ENCODE results near the gene LGALS1. TPM values are rescaled to one million over a fixed set of nuclear protein-coding genes. Genes with fewer than 3 reads are reported as not detected.

The LGALS1 gene
- total and polyA plus RNA-seq, 4 donors = 347 to 1,622 (median 947) TPM

DNA sequence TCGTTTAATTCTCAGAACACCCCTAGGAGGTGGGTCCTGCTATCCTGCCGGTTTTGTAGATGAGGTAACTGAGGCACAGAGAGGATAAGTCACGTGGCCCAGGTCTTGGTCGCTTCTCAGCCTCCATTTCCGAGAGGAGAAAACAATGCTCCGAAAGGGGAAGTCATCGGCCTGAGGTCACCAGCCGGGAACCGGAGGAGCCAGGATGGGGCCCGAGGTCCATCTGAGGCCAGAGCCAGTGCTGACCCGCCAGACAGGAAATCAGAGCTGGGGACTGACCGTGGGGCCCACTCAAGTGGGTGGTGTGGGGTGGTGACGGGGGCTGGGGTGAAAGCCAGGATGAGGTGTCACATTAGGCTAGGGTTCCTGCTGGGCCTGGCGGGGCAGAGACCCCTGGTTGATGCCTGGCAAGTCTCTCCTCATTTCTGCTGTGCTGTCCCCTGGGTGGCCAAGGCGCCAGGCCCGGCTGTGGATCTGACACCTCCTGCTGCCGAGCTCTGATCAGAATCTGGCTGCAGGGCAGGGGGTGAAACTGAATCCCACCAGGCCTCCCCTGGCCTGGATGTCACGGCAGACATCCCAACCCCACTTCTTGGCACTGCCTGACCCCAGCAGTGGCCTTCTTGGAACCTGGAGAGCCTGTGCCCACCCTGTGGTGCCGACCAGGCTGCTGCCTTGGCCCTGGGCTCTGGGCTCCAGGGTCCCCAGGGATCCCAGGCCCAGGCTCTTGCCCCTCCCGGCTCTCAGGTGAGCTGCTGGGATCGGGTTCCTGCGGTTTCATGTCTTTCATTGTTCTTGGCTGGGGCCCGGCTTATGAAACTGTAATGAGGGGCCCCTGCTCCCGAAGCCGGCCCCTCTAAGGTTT, 33.4 kb downstream of the LGALS1 start:
- Histone ChIP-seq H3K4me1 (ENCODE audit: control insufficient read depth in 5 of 5, insufficient read depth in 5 of 5, low read length in 5 of 5) (peaks cover 0 to 3% (median 0%) of the 10 kb centered on the region in 5 donors), H3K9me3 (ENCODE audit: control insufficient read depth in 4 of 4, insufficient read depth in 3 of 4, low read length in 3 of 4) (no peaks in the 10 kb centered on the region), H3K27ac (ENCODE audit: low read depth in 1 of 2, low read length in 1 of 2) (peak overlapping the region in 1 of 2 donors; percentile 9), H3K9ac (ENCODE audit: insufficient read depth in 1 of 2, low read length in 2 of 2) (no peak overlapping the region), H3K4me3 (no peak overlapping the region), H3K27me3 (ENCODE audit: control insufficient read depth in 3 of 3, insufficient read depth in 3 of 3, low read length in 2 of 3) (no peaks in the 10 kb centered on the region), H3K36me3 (ENCODE audit: control insufficient read depth in 4 of 4, insufficient read depth in 4 of 4, low read length in 4 of 4) (no peaks in the 10 kb centered on the region)
- ATAC-seq (ENCODE audit: insufficient read depth, low FRiP score) = peak; percentile 41
- TF ChIP-seq, protein P1, sequence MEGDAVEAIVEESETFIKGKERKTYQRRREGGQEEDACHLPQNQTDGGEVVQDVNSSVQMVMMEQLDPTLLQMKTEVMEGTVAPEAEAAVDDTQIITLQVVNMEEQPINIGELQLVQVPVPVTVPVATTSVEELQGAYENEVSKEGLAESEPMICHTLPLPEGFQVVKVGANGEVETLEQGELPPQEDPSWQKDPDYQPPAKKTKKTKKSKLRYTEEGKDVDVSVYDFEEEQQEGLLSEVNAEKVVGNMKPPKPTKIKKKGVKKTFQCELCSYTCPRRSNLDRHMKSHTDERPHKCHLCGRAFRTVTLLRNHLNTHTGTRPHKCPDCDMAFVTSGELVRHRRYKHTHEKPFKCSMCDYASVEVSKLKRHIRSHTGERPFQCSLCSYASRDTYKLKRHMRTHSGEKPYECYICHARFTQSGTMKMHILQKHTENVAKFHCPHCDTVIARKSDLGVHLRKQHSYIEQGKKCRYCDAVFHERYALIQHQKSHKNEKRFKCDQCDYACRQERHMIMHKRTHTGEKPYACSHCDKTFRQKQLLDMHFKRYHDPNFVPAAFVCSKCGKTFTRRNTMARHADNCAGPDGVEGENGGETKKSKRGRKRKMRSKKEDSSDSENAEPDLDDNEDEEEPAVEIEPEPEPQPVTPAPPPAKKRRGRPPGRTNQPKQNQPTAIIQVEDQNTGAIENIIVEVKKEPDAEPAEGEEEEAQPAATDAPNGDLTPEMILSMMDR (IDR thresholded peaks at IDR 0.05; ENCODE audit: control extremely low read depth, extremely low read depth) = no peak
- DNase-seq = no peak
- WGBS, 2 donors = 64 to 69% methylated on average over 25 of the region's 25 CpGs

DNA sequence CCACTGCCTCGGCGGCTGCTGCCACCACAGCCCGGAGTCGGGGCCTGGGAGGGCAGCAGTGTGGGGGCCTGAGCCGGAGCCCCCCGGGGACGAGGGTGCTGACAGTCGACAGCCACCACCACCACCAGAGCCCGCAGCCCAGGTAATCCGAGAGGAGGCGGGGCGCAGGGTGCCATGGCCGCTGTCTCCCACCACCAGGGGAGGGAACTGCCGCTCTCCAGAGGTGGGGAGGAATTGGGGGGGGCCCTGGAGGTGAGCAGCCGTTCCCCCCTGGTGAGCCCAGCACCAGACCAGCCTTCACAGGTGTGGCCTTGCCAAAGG, 34.0 kb downstream of the LGALS1 start:
- H3K27ac ChIP-seq (ENCODE audit: low read depth in 1 of 2, low read length in 1 of 2) = no peak overlapping the region
- TF ChIP-seq, protein P1 (IDR thresholded peaks at IDR 0.05; ENCODE audit: control extremely low read depth, extremely low read depth) = no peak
- no peaks in the 10 kb centered on the region for H3K9me3 ChIP-seq (ENCODE audit: control insufficient read depth in 4 of 4, insufficient read depth in 3 of 4, low read length in 3 of 4)
- H3K4me1 ChIP-seq (ENCODE audit: control insufficient read depth in 5 of 5, insufficient read depth in 5 of 5, low read length in 5 of 5) = peaks cover 0 to 3% (median 0%) of the 10 kb centered on the region in 5 donors
- no peaks in the 10 kb centered on the region for H3K36me3 ChIP-seq (ENCODE audit: control insufficient read depth in 4 of 4, insufficient read depth in 4 of 4, low read length in 4 of 4)
- DNase-seq (no peak), ATAC-seq (ENCODE audit: insufficient read depth, low FRiP score) (no peak)
- no peak overlapping the region for H3K9ac ChIP-seq (ENCODE audit: insufficient read depth in 1 of 2, low read length in 2 of 2)
- 95 to 99% methylated on average over 15 of the region's 15 CpGs for WGBS, 2 donors
- H3K4me3 ChIP-seq = no peak overlapping the region
- no peaks in the 10 kb centered on the region for H3K27me3 ChIP-seq (ENCODE audit: control insufficient read depth in 3 of 3, insufficient read depth in 3 of 3, low read length in 2 of 3)

DNA sequence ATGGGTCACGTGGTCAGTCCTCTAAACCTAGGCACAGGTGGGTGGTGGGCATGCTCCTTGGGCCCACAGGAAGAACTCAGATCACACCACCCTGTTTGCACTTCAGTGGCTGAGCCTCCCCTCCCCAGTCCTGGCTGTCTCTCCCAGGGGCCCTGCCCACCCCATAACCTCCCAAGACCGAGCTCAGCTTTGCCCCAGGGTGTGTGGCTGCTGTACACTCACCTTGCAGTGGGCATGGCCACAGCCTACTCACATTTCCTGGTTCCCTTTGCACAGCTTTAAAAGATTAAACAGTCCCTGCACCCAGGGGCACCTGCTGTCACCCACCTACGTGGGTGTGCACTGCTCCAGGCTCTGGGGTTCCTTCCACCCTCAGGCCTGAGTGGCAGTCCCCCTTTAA, 35.2 kb downstream of the LGALS1 start:
- no peak for ATAC-seq (ENCODE audit: insufficient read depth, low FRiP score)

More for the DNA sequence above, 35.2 kb downstream of the LGALS1 start:
- DNase-seq = no peak
- peaks cover 0 to 3% (median 0%) of the 10 kb centered on the region in 5 donors for H3K4me1 ChIP-seq (ENCODE audit: control insufficient read depth in 5 of 5, insufficient read depth in 5 of 5, low read length in 5 of 5)
- no peaks in the 10 kb centered on the region for H3K9me3 ChIP-seq (ENCODE audit: control insufficient read depth in 4 of 4, insufficient read depth in 3 of 4, low read length in 3 of 4)
- H3K27me3 ChIP-seq (ENCODE audit: control insufficient read depth in 3 of 3, insufficient read depth in 3 of 3, low read length in 2 of 3) = no peaks in the 10 kb centered on the region
- TF ChIP-seq, protein P1 (IDR thresholded peaks at IDR 0.05; ENCODE audit: control extremely low read depth, extremely low read depth) = no peak
- no peak overlapping the region for H3K27ac ChIP-seq (ENCODE audit: low read depth in 1 of 2, low read length in 1 of 2)
- H3K9ac ChIP-seq (ENCODE audit: insufficient read depth in 1 of 2, low read length in 2 of 2) = no peak overlapping the region
- H3K4me3 ChIP-seq = no peak overlapping the region
- 91 to 96% methylated on average over 3 of the region's 3 CpGs for WGBS, 2 donors
- no peaks in the 10 kb centered on the region for H3K36me3 ChIP-seq (ENCODE audit: control insufficient read depth in 4 of 4, insufficient read depth in 4 of 4, low read length in 4 of 4)

Measured in lung (tissue), 12 donors.